GM18517 (cell line): ENCODE results near the gene RNPEP.
"Not testable (repeated sequence)": the region's sequence is repeated elsewhere in the genome, so short reads cannot be mapped to it uniquely, and the experiment has no call there.

Experiments
- ATAC-seq: cut with Tn5 transposase; IDR thresholded peaks from one replicate; pipeline ENCODE4 v1.9.1; 2021; ENCODE audit warnings: mild to moderate bottlenecking, moderate library complexity; ENCODE audit not compliant: unreplicated experiment

RNPEP gene

GRCh38 chr1:202034149-202034682, 51.8 kb downstream of the RNPEP start:
- no peak for ATAC-seq

GRCh38 chr1:202034683-202035462, 52.4 kb downstream of the RNPEP start:
- no peak for ATAC-seq

GRCh38 chr1:202036595-202037387, 54.3 kb downstream of the RNPEP start:
- ATAC-seq, result no peak

GRCh38 chr1:202037706-202038296, 55.4 kb downstream of the RNPEP start:
- ATAC-seq, result no peak

- peak; percentile 81 for ATAC-seq
These were observed 56.4 kb downstream of the RNPEP start for GRCh38 chr1:202038688-202039346.

- ATAC-seq, result no peak
These were observed 63.3 kb downstream of the RNPEP start for GRCh38 chr1:202045705-202046104.

GRCh38 chr1:202046227-202046626, 63.8 kb downstream of the RNPEP start:
- no peak for ATAC-seq

- ATAC-seq, result no peak
These were observed 64.6 kb downstream of the RNPEP start for GRCh38 chr1:202046748-202047708.

- ATAC-seq, result no peak
These were observed 65.5 kb downstream of the RNPEP start for GRCh38 chr1:202047977-202048376.

GRCh38 chr1:202049129-202049528, 66.7 kb downstream of the RNPEP start:
- no peak for ATAC-seq

- no peak for ATAC-seq
These were observed 71.6 kb downstream of the RNPEP start for GRCh38 chr1:202054094-202054493.

GRCh38 chr1:202054673-202055072, 72.2 kb downstream of the RNPEP start:
- ATAC-seq, result not testable (repeated sequence)
